ENCODE data around the gene UBE2J2.

- no peak for TF ChIP-seq USF2 (IDR thresholded peaks at IDR 0.05; ENCODE audit: borderline replicate concordance, low read depth, low read length)
- no peak for TF ChIP-seq CTCF (IDR thresholded peaks at IDR 0.05)
- no peak for TF ChIP-seq POLR2AphosphoS5 (IDR thresholded peaks at IDR 0.05; ENCODE audit: low read depth, low read length)
- TF ChIP-seq SMC3 (IDR thresholded peaks at IDR 0.05; ENCODE audit: low read depth, low read length), result no peak
- TF ChIP-seq EP300 (IDR thresholded peaks at IDR 0.05; ENCODE audit: borderline replicate concordance in 1 of 2, low read depth in 1 of 2, low read length in 1 of 2), result no peak
- no peak for TF ChIP-seq GABPA (IDR thresholded peaks at IDR 0.05; ENCODE audit: low read depth)
- TF ChIP-seq ZBTB33 (IDR thresholded peaks at IDR 0.05; ENCODE audit: borderline replicate concordance, low read depth), result no peak
- TF ChIP-seq TAF1 (IDR thresholded peaks at IDR 0.05; ENCODE audit: borderline replicate concordance, low read depth, low read length), result no peak
- no peak for TF ChIP-seq RCOR1 (IDR thresholded peaks at IDR 0.05; ENCODE audit: low read length)
- TF ChIP-seq GATA2 (CRISPR knock-in tag; IDR thresholded peaks at IDR 0.05), result no peak
- no peak for TF ChIP-seq EZH2phosphoT487 (IDR thresholded peaks at IDR 0.05; ENCODE audit: borderline replicate concordance, low read depth)
- TF ChIP-seq JUND (IDR thresholded peaks at IDR 0.05), result no peak
- TF ChIP-seq IRF3 (IDR thresholded peaks at IDR 0.05; ENCODE audit: low read depth, low read length), result no peak
- TF ChIP-seq TCF12 (IDR thresholded peaks at IDR 0.05), result no peak
Measured at GRCh38 chr1:1296070-1297061, 22.7 kb upstream of the UBE2J2 start.

Measured in SK-N-SH (cell line).